NB4 (cell line): ENCODE results near the gene SRSF9.

Experiments used
- POLR2A ChIP-seq: IDR thresholded peaks from 2 replicates; pipeline ENCODE4 v1.6.1; 2011; ENCODE audit warnings: mild to moderate bottlenecking; ENCODE audit not compliant: insufficient read length; ENCODE audit errors: extremely low read depth
- TF ChIP-seq, protein P1 (sequence below): IDR thresholded peaks from one replicate; pipeline ENCODE4 v1.5.1; 2012; ENCODE audit warnings: low read depth, low read length
- TF ChIP-seq, protein P2 (sequence below): IDR thresholded peaks from 2 replicates; pipeline ENCODE4 v1.6.1; 2011; ENCODE audit warnings: low read depth, low read length

DNA sequence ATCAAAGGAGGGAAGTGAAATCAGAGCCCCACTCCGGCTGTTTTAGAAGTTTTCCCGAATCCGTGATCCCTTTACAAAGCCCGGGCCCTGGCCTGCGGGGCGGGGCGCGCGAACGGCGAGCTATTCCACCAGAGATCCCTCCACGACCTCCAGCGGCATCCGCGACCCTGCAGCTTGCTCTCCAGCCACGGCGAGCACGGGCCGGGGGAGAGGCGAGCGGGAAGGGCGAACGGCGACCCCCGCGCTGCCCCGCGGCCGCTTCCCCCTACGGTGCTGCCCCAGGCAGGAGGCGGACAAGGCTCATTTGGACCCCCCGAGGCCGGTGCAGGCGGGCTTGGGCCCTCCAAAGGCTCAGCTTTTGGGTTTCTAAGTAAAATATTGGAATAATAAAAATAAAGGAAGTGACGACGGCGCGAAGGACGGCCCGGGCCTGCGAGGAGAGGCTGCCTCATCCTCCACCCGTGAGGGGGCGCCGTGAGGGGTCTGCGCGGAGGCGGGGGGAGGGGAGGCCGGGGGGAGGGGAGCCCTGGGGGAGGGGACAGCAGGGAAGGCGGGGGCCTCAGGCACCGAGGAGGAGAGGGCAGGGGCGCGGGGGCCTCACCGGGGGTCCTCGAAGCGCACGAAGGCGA, 613 bp downstream of the SRSF9 start:
- TF ChIP-seq, protein P1, sequence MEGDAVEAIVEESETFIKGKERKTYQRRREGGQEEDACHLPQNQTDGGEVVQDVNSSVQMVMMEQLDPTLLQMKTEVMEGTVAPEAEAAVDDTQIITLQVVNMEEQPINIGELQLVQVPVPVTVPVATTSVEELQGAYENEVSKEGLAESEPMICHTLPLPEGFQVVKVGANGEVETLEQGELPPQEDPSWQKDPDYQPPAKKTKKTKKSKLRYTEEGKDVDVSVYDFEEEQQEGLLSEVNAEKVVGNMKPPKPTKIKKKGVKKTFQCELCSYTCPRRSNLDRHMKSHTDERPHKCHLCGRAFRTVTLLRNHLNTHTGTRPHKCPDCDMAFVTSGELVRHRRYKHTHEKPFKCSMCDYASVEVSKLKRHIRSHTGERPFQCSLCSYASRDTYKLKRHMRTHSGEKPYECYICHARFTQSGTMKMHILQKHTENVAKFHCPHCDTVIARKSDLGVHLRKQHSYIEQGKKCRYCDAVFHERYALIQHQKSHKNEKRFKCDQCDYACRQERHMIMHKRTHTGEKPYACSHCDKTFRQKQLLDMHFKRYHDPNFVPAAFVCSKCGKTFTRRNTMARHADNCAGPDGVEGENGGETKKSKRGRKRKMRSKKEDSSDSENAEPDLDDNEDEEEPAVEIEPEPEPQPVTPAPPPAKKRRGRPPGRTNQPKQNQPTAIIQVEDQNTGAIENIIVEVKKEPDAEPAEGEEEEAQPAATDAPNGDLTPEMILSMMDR = peak; percentile 24
- TF ChIP-seq POLR2A = no peak
- TF ChIP-seq, protein P2, sequence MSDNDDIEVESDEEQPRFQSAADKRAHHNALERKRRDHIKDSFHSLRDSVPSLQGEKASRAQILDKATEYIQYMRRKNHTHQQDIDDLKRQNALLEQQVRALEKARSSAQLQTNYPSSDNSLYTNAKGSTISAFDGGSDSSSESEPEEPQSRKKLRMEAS = no peak
